ENCODE results near the gene PTGR3. TPM values are rescaled to one million over a fixed set of nuclear protein-coding genes. Genes with fewer than 3 reads are reported as not detected.

The PTGR3 gene
- total RNA-seq, 3 donors from 2014 or later (not counting 1 experiment from before 2014, with no cell fraction given), result 27.4 to 29.4 (median 28.5) TPM

- H3K27me3 Mint-ChIP-seq (ENCODE audit: low read depth in 2 of 2), result no peaks in the 10 kb centered on the region
- no peaks in the 10 kb centered on the region for H3K4me1 ChIP-seq (ENCODE audit: control insufficient read depth, insufficient read depth, low read length)
- intact Hi-C loops (cut with micrococcal nuclease), result loop anchor here (10.0 kb wide), 1 partner anchor 301 kb away; no protein-coding TSS in a partner anchor
- ATAC-seq (no peak), DNase-seq (no peak)
- peaks cover 9 to 14% of the 10 kb centered on the region in 2 donors for H3K4me1 Mint-ChIP-seq
- H3K4me3 ChIP-seq (ENCODE audit: low read length), result no peak overlapping the region
- no peaks in the 10 kb centered on the region for H3K36me3 Mint-ChIP-seq
- no peak for TF ChIP-seq CTCF (IDR thresholded peaks at IDR 0.05)
- H3K27ac ChIP-seq (ENCODE audit: low read length), result no peak overlapping the region
- WGBS (ENCODE audit: insufficient coverage), result 33% methylated on average over 4 of the region's 4 CpGs
- H3K36me3 ChIP-seq (ENCODE audit: control insufficient read depth, insufficient read depth, low read length), result no peaks in the 10 kb centered on the region
- no peaks in the 10 kb centered on the region for H3K9me3 Mint-ChIP-seq
- H3K27me3 ChIP-seq (ENCODE audit: control insufficient read depth, insufficient read depth, low read length), result no peaks in the 10 kb centered on the region
- no peak overlapping the region for H3K27ac Mint-ChIP-seq
- H3K9me3 ChIP-seq (ENCODE audit: control insufficient read depth, insufficient read depth, low read length), result no peaks in the 10 kb centered on the region
- H3K4me3 Mint-ChIP-seq, result no peak overlapping the region
These were observed 35.2 kb downstream of the PTGR3 start for GRCh38 chr18:75173738-75174137.

DNA sequence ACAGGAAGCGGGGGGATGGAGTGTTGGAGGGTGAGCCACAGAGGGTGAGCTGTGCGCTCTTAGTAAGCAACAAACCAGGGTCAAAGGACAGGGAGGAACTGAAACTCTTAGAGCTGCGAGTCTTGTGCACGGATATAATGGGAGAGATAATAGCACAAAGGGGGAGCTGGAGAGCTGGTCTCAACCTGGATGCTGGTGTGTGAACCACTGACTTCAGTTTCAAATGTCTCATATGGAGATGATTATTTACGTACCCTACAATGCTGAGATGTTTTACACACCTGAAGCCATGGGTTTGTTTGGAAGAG, 35.9 kb downstream of the PTGR3 start:
- H3K4me1 Mint-ChIP-seq, result peaks cover 9 to 14% of the 10 kb centered on the region in 2 donors
- H3K27ac Mint-ChIP-seq, result no peak overlapping the region
- no peak for TF ChIP-seq CTCF (IDR thresholded peaks at IDR 0.05)
- DNase-seq (peak in 1 of 2 donors; percentile 35), ATAC-seq (peak in 1 of 3 donors; percentile 36)
- H3K36me3 Mint-ChIP-seq, result no peaks in the 10 kb centered on the region
- H3K9me3 Mint-ChIP-seq, result no peaks in the 10 kb centered on the region
- no peak overlapping the region for H3K4me3 Mint-ChIP-seq
- Histone ChIP-seq H3K36me3 (ENCODE audit: control insufficient read depth, insufficient read depth, low read length) (no peaks in the 10 kb centered on the region), H3K4me1 (ENCODE audit: control insufficient read depth, insufficient read depth, low read length) (no peaks in the 10 kb centered on the region), H3K9me3 (ENCODE audit: control insufficient read depth, insufficient read depth, low read length) (no peaks in the 10 kb centered on the region), H3K27ac (ENCODE audit: low read length) (no peak overlapping the region), H3K4me3 (ENCODE audit: low read length) (no peak overlapping the region), H3K27me3 (ENCODE audit: control insufficient read depth, insufficient read depth, low read length) (no peaks in the 10 kb centered on the region)
- no peaks in the 10 kb centered on the region for H3K27me3 Mint-ChIP-seq (ENCODE audit: low read depth in 2 of 2)
- 34% methylated on average over 5 of the region's 5 CpGs for whole genome bisulfite sequencing (ENCODE audit: insufficient coverage)
- intact Hi-C loops (cut with micrococcal nuclease), result loop anchor here (10.0 kb wide), 1 partner anchor 302 kb away; no protein-coding TSS in a partner anchor

GRCh38 chr18:75172299-75173124, 36.4 kb downstream of the PTGR3 start:
- Histone ChIP-seq H3K4me1 (ENCODE audit: control insufficient read depth, insufficient read depth, low read length) (no peaks in the 10 kb centered on the region), H3K4me3 (ENCODE audit: low read length) (no peak overlapping the region), H3K36me3 (ENCODE audit: control insufficient read depth, insufficient read depth, low read length) (no peaks in the 10 kb centered on the region), H3K27me3 (ENCODE audit: control insufficient read depth, insufficient read depth, low read length) (no peaks in the 10 kb centered on the region), H3K27ac (ENCODE audit: low read length) (no peak overlapping the region), H3K9me3 (ENCODE audit: control insufficient read depth, insufficient read depth, low read length) (no peaks in the 10 kb centered on the region)
- Mint-ChIP-seq H3K36me3 (no peaks in the 10 kb centered on the region), H3K4me3 (no peak overlapping the region), H3K4me1 (peaks cover 9 to 14% of the 10 kb centered on the region in 2 donors), H3K9me3 (no peaks in the 10 kb centered on the region), H3K27me3 (ENCODE audit: low read depth in 2 of 2) (no peaks in the 10 kb centered on the region), H3K27ac (no peak overlapping the region)
- intact Hi-C loops (cut with micrococcal nuclease), result loop anchor here (10.0 kb wide), 1 partner anchor 302 kb away; no protein-coding TSS in a partner anchor
- no peak for TF ChIP-seq CTCF (IDR thresholded peaks at IDR 0.05)
- 82% methylated on average over 17 of the region's 17 CpGs for WGBS (ENCODE audit: insufficient coverage)
- no peak for ATAC-seq
- no peak for DNase-seq
